Measurements from ENCODE around the gene CTSK.
"Not testable (repeated sequence)": the region's sequence is repeated elsewhere in the genome, so short reads cannot be mapped to it uniquely, and the experiment has no call there.

Gene CTSK

DNA sequence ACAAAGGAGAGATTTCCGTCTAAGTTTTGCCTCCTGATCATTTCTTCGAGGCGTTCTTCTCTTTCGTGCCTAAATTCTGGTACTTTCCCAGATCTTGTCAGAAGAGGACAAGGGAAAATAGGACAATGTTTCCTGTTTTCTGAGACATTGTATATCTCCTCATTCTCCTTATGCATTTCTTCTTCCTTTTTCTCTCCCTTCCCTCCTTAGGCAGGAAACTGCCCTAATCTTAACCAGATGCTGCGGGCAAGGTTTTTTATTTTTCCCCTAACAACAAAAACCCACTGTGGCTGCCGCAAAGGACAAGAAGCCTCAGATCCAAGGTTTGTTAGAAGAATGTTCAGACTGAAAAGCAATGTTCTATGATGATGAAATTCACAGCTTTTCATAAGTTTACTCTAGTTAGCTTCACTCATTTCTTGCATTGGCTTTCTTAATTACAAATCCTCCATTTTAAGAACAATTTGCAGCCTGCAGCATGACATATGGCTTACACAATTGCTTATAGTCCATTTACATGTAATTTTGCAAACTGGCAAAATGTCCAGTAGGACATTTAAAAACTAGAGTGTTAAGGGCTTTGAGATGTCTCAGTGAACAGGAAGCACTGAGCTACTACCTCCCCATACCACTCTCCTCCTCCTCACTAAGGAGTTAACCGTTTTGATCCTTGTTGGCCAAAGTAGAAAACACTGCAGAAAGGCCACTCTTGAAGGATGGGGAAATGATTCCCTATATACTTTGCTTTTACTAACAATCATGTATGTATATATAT, 624 bp downstream of the CTSK start:
- Histone ChIP-seq H3K27ac (ENCODE audit: low read length) (no peak overlapping the region), H3K27me3 (ENCODE audit: control insufficient read depth, insufficient read depth, low read length) (no peaks in the 10 kb centered on the region), H3K4me1 (ENCODE audit: control insufficient read depth, insufficient read depth, low read length) (0 out of 2 replicates have a peak, but pooled peaks cover 4% of the 10 kb centered on the region), H3K36me3 (ENCODE audit: control insufficient read depth, insufficient read depth, low read length) (no peaks in the 10 kb centered on the region), H3K9me3 (ENCODE audit: control insufficient read depth, insufficient read depth, low read length) (no peaks in the 10 kb centered on the region), H3K4me3 (ENCODE audit: low read length) (no peak overlapping the region)
- no CpG with 5 or more reads among the region's 7 CpGs for WGBS (ENCODE audit: insufficient coverage, insufficient read length)
- no peak for DNase-seq (ENCODE audit: low read depth, low spot score)

DNA sequence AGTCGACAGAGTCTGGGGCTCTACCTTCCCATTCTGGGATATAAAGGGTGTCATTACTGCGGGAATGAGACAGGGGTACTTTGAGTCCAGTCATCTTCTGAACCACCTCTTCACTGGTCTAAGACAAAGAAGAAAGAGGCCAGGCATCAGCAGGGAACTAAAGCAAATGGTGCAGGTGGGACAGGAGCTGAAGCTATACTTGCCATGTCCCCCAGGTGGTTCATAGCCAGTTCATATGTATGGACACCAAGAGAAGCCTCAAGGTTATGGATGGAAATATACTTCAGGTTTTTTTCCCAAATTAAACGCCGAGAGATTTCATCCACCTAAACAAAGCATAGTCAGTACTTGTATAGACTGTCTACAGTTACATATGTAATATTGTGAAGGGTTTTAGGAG, 2.2 kb downstream of the CTSK start:
- H3K4me1 ChIP-seq (ENCODE audit: control insufficient read depth, insufficient read depth, low read length): 0 out of 2 replicates have a peak, but pooled peaks cover 4% of the 10 kb centered on the region
- H3K27me3 ChIP-seq (ENCODE audit: control insufficient read depth, insufficient read depth, low read length): no peaks in the 10 kb centered on the region
- DNase-seq (ENCODE audit: low read depth, low spot score): no peak
- H3K9me3 ChIP-seq (ENCODE audit: control insufficient read depth, insufficient read depth, low read length): no peaks in the 10 kb centered on the region
- no peak overlapping the region for H3K27ac ChIP-seq (ENCODE audit: low read length)
- H3K36me3 ChIP-seq (ENCODE audit: control insufficient read depth, insufficient read depth, low read length): no peaks in the 10 kb centered on the region
- no peak overlapping the region for H3K4me3 ChIP-seq (ENCODE audit: low read length)
- no CpG with 5 or more reads among the region's 4 CpGs for WGBS (ENCODE audit: insufficient coverage, insufficient read length)

DNA sequence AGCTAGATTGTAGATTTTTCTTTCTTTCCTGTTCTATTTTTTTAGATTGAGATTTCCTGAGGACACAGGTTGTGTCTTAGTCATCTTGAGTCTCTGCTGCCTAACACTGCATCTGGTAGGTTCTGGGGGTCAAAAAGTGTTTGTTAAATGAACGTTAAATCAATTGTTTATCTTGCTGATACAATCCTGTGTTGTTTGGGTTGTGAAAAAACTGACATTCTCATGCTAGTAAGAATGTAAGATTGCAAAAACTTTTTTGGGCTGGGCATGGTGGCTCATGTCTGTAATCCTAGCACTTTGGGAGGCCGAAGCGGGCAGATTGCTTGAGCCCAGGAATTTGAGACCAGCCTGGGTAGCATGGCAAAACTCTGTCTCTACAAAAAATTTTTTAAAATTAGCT, 3.4 kb downstream of the CTSK start:
- Histone ChIP-seq H3K27ac (ENCODE audit: low read length) (no peak overlapping the region), H3K36me3 (ENCODE audit: control insufficient read depth, insufficient read depth, low read length) (no peaks in the 10 kb centered on the region), H3K27me3 (ENCODE audit: control insufficient read depth, insufficient read depth, low read length) (no peaks in the 10 kb centered on the region), H3K4me3 (ENCODE audit: low read length) (no peak overlapping the region), H3K4me1 (ENCODE audit: control insufficient read depth, insufficient read depth, low read length) (0 out of 2 replicates have a peak, but pooled peaks cover 4% of the 10 kb centered on the region), H3K9me3 (ENCODE audit: control insufficient read depth, insufficient read depth, low read length) (no peaks in the 10 kb centered on the region)
- WGBS (ENCODE audit: insufficient coverage, insufficient read length): no CpG with 5 or more reads among the region's 3 CpGs
- DNase-seq (ENCODE audit: low read depth, low spot score): no peak

DNA sequence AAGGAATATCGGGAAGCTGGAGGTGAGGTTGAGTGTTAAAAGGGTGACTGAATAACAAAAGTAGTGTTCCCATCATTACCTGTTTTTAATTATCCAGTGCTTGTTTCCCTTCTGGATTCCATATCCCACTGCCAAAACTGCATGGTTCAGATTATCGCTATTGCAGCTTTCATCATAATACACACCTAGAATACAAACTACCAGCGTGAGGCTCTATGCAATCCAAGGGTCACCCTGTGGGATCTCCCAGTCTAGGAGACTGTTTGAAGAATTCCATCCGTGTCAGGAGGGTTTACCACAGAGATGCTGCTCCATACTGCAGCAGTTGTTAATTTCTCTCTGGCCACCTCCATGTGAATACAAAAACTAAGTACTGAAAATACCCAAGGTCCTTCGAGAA, 9.0 kb downstream of the CTSK start:
- H3K4me1 ChIP-seq (ENCODE audit: control insufficient read depth, insufficient read depth, low read length): 0 out of 2 replicates have a peak, but pooled peaks cover 1% of the 10 kb centered on the region
- no peaks in the 10 kb centered on the region for H3K36me3 ChIP-seq (ENCODE audit: control insufficient read depth, insufficient read depth, low read length)
- no CpG with 5 or more reads among the region's 5 CpGs for WGBS (ENCODE audit: insufficient coverage, insufficient read length)
- no peak overlapping the region for H3K4me3 ChIP-seq (ENCODE audit: low read length)
- no peaks in the 10 kb centered on the region for H3K27me3 ChIP-seq (ENCODE audit: control insufficient read depth, insufficient read depth, low read length)
- no peak for DNase-seq (ENCODE audit: low read depth, low spot score)
- H3K27ac ChIP-seq (ENCODE audit: low read length): no peak overlapping the region
- H3K9me3 ChIP-seq (ENCODE audit: control insufficient read depth, insufficient read depth, low read length): no peaks in the 10 kb centered on the region

DNA sequence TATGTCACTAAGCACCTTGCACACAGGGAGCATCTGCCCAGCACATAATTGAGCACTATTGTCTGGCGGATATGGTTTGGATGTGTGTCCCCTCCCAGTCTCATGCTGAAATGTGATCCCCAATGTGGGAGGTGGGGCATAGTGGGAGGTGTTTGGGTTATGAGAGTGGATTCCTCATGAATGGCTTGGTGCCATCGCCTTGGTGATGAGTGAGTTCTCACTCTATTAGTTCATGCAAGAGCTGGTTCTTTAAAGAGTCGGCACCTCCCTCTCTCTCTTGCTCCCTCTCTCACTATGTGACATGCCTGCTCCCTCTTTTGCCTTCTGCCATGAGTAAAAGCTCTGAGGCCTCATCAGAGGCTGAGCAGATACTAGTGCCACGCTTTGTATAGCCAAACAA, 9.5 kb downstream of the CTSK start:
- H3K27ac ChIP-seq (ENCODE audit: low read length): no peak overlapping the region
- DNase-seq (ENCODE audit: low read depth, low spot score): no peak
- H3K9me3 ChIP-seq (ENCODE audit: control insufficient read depth, insufficient read depth, low read length): no peaks in the 10 kb centered on the region
- no peak overlapping the region for H3K4me3 ChIP-seq (ENCODE audit: low read length)
- no peaks in the 10 kb centered on the region for H3K27me3 ChIP-seq (ENCODE audit: control insufficient read depth, insufficient read depth, low read length)
- no peaks in the 10 kb centered on the region for H3K36me3 ChIP-seq (ENCODE audit: control insufficient read depth, insufficient read depth, low read length)
- WGBS (ENCODE audit: insufficient coverage, insufficient read length): no CpG with 5 or more reads among the region's 4 CpGs
- 0 out of 2 replicates have a peak, but pooled peaks cover 1% of the 10 kb centered on the region for H3K4me1 ChIP-seq (ENCODE audit: control insufficient read depth, insufficient read depth, low read length)

DNA sequence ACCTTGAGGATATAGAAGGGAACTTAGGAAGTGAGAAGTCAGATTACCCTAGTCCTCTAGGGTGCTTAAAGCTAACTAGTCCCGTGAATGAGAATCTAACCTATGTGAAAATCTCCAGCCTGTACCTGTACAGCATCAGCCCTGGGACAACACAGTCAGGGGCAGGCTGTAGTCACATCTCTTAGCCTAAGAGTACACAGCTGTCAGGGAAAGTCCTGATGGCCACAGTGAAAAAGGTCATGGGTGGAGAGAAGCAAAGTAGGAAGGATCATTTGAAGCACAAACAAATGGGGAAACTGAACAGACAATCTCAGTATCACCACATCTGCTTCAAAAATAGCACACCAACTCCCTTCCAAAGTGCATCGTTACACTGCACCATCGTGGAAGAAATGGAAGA, 11.7 kb downstream of the CTSK start:
- Histone ChIP-seq H3K27ac (ENCODE audit: low read length) (no peak overlapping the region), H3K27me3 (ENCODE audit: control insufficient read depth, insufficient read depth, low read length) (no peaks in the 10 kb centered on the region), H3K36me3 (ENCODE audit: control insufficient read depth, insufficient read depth, low read length) (no peaks in the 10 kb centered on the region), H3K9me3 (ENCODE audit: control insufficient read depth, insufficient read depth, low read length) (no peaks in the 10 kb centered on the region), H3K4me3 (ENCODE audit: low read length) (no peak overlapping the region), H3K4me1 (ENCODE audit: control insufficient read depth, insufficient read depth, low read length) (0 out of 2 replicates have a peak, but pooled peaks cover 1% of the 10 kb centered on the region)
- DNase-seq (ENCODE audit: low read depth, low spot score): no peak
- no CpG with 5 or more reads among the region's 3 CpGs for WGBS (ENCODE audit: insufficient coverage, insufficient read length)

DNA sequence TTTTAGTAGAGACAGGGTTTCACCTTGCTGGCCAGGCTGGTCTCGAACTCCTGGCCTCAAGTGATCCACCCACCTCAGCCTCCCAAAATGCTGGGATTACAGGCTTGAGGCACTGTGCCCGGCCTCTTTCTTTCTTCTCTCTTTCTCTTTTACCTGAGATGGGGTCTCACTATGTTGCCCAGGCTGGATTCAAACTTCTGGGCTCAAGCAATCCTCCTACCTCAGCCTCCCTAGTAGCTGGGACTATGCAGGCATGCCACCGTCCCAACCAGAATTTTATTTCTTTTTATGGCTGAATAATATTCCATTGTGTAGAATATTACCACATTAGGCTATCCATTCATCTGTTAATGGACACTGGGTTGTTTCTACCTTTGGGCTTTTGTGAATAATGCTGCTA, 14.3 kb downstream of the CTSK start:
- no CpG with 5 or more reads among the region's 3 CpGs for WGBS (ENCODE audit: insufficient coverage, insufficient read length)
- DNase-seq (ENCODE audit: low read depth, low spot score); H3K9me3 ChIP-seq (ENCODE audit: control insufficient read depth, insufficient read depth, low read length); H3K27ac ChIP-seq (ENCODE audit: low read length); H3K4me3 ChIP-seq (ENCODE audit: low read length); H3K36me3 ChIP-seq (ENCODE audit: control insufficient read depth, insufficient read depth, low read length); H3K4me1 ChIP-seq (ENCODE audit: control insufficient read depth, insufficient read depth, low read length); H3K27me3 ChIP-seq (ENCODE audit: control insufficient read depth, insufficient read depth, low read length): not testable (repeated sequence)

DNA sequence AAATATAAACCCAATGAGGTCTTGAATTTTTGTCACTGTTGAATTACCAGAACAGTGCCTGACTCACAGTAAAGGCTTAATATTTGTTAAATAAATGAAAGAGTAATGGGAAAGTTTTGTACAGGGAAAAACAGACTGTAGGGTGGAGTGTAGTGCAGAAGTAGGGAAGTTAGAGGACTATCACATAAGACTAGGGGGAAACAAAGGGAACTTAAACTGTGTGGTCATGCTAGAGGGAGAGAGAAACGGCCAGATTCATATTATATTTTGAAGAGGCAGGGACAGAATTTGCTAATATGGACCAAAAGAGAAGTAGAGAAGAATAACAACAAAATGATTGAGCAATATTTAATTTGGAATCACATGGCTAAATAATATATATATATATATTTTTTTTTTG, 14.8 kb downstream of the CTSK start:
- Histone ChIP-seq H3K36me3 (ENCODE audit: control insufficient read depth, insufficient read depth, low read length) (no peaks in the 10 kb centered on the region), H3K27me3 (ENCODE audit: control insufficient read depth, insufficient read depth, low read length) (no peaks in the 10 kb centered on the region), H3K27ac (ENCODE audit: low read length) (no peak overlapping the region), H3K9me3 (ENCODE audit: control insufficient read depth, insufficient read depth, low read length) (no peaks in the 10 kb centered on the region), H3K4me1 (ENCODE audit: control insufficient read depth, insufficient read depth, low read length) (no peaks in the 10 kb centered on the region), H3K4me3 (ENCODE audit: low read length) (no peak overlapping the region)
- no peak for DNase-seq (ENCODE audit: low read depth, low spot score)
- WGBS (ENCODE audit: insufficient coverage, insufficient read length): no CpG with 5 or more reads among the region's 1 CpG

DNA sequence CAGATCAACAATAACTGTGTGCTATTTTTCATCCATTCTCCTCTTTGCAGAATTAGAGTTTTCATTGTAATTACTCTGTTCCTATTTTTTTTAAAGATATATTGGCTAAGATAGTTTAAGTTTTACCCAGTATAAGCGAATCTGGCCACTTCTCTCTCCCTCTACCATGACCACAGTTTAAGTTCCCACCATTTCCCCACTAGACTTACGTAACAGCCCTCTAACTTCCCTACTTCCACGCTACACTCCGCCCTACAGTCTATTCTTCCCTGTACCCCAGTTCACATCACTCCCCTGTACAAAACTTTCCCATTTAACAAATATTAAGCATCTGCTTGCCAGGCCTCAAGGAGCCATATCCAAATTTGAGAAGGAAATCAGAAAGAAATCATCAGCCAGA, 16.5 kb downstream of the CTSK start:
- DNase-seq (ENCODE audit: low read depth, low spot score): no peak
- H3K36me3 ChIP-seq (ENCODE audit: control insufficient read depth, insufficient read depth, low read length): no peaks in the 10 kb centered on the region
- 100% methylated on average over 3 of the region's 4 CpGs for WGBS (ENCODE audit: insufficient coverage, insufficient read length)
- H3K4me3 ChIP-seq (ENCODE audit: low read length): no peak overlapping the region
- H3K9me3 ChIP-seq (ENCODE audit: control insufficient read depth, insufficient read depth, low read length): no peaks in the 10 kb centered on the region
- no peaks in the 10 kb centered on the region for H3K4me1 ChIP-seq (ENCODE audit: control insufficient read depth, insufficient read depth, low read length)
- no peak overlapping the region for H3K27ac ChIP-seq (ENCODE audit: low read length)
- H3K27me3 ChIP-seq (ENCODE audit: control insufficient read depth, insufficient read depth, low read length): no peaks in the 10 kb centered on the region

DNA sequence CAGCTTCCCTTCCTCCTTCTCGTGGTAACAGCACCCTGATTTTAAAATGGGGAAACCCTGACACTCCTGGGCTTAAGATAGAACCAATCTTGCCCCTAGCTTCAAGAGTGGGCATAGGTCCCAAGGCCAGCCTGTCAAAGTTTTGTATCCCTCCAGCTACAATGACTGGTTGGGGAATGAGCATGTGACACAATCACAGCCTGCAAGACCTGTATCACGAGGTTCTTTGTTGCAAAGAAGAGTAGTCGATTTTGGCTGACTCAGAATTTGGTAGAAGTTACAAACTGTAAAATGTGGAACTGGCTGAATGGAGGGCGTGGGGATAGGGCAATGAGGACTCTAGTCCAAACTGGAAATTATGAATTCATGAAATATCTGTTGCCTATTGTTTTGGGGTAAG, 18.7 kb downstream of the CTSK start:
- H3K27ac ChIP-seq (ENCODE audit: low read length): no peak overlapping the region
- no peaks in the 10 kb centered on the region for H3K36me3 ChIP-seq (ENCODE audit: control insufficient read depth, insufficient read depth, low read length)
- H3K27me3 ChIP-seq (ENCODE audit: control insufficient read depth, insufficient read depth, low read length): no peaks in the 10 kb centered on the region
- no peaks in the 10 kb centered on the region for H3K4me1 ChIP-seq (ENCODE audit: control insufficient read depth, insufficient read depth, low read length)
- no CpG with 5 or more reads among the region's 4 CpGs for WGBS (ENCODE audit: insufficient coverage, insufficient read length)
- no peak overlapping the region for H3K4me3 ChIP-seq (ENCODE audit: low read length)
- DNase-seq (ENCODE audit: low read depth, low spot score): no peak
- H3K9me3 ChIP-seq (ENCODE audit: control insufficient read depth, insufficient read depth, low read length): no peaks in the 10 kb centered on the region

DNA sequence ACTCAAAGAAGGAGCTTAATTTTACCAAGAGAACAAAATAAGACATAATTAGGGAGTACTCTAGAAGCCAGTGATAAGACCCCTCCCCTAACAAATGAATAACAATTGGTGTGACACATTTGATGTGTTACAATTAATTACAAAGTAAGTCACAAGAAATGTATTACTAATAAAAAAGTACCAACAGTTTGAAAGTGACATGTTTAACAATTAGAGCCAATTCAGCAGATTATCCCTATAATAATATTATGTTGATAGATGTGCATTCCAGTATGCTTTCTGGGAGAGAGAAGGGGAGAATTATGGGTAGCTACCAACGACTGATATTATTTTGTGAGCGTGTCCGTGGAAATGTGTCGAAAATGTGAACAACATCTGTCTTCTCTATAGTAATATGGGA, 19.1 kb downstream of the CTSK start:
- Histone ChIP-seq H3K4me1 (ENCODE audit: control insufficient read depth, insufficient read depth, low read length) (no peaks in the 10 kb centered on the region), H3K27me3 (ENCODE audit: control insufficient read depth, insufficient read depth, low read length) (no peaks in the 10 kb centered on the region), H3K36me3 (ENCODE audit: control insufficient read depth, insufficient read depth, low read length) (no peaks in the 10 kb centered on the region), H3K9me3 (ENCODE audit: control insufficient read depth, insufficient read depth, low read length) (no peaks in the 10 kb centered on the region), H3K4me3 (ENCODE audit: low read length) (no peak overlapping the region), H3K27ac (ENCODE audit: low read length) (no peak overlapping the region)
- no peak for DNase-seq (ENCODE audit: low read depth, low spot score)
- WGBS (ENCODE audit: insufficient coverage, insufficient read length): no CpG with 5 or more reads among the region's 4 CpGs

Measured in iPS DF 6.9 (cell line).